Adrenal gland (tissue), 12 donors: ENCODE results near the gene FAM43A. TPM values are rescaled to one million over a fixed set of nuclear protein-coding genes. Genes with fewer than 3 reads are reported as not detected.

Experiments used
- DNase-seq, 7 donors: peaks; one replicate each; pipeline ENCODE4 v3.0.0-alpha.2; 2019 to 2020
- H3K27ac ChIP-seq, 5 donors: fragments of 200-600 bp; sonication (generic) in 4 of 5; 1 replicate in 3 of 5; 2 replicates in 2 of 5; pipeline versions ENCODE4 v1.5.1 to v1.8.0; 2016 to 2020; ENCODE audit warnings: mild to moderate bottlenecking in 1 of 5
- H3K27me3 ChIP-seq: fragments of 200-600 bp; 2 replicates; pipeline ENCODE4 v1.8.0; 2021
- H3K36me3 ChIP-seq, 2 donors: fragments of 200-600 bp; replicated peaks in 1 of 2; 1 replicate in 1 of 2; 2 replicates in 1 of 2; pipeline versions ENCODE4 v1.5.1 to v1.8.0; 2018 to 2022
- H3K4me1 ChIP-seq, 2 donors: fragments of 200-600 bp; replicated peaks in 1 of 2; 1 replicate in 1 of 2; 2 replicates in 1 of 2; pipeline versions ENCODE4 v1.5.1 to v1.8.0; 2018 to 2021
- H3K4me3 ChIP-seq, 4 donors: fragments of 200-600 bp; sonication (generic) in 3 of 4; one replicate each; pipeline ENCODE4 v1.5.1; 2016 to 2018
- H3K9me3 ChIP-seq, 3 donors: fragments of 200-600 bp; sonication (generic) in 1 of 3; replicated peaks in 1 of 3; 1 replicate in 2 of 3; 2 replicates in 1 of 3; pipeline versions ENCODE4 v1.5.1 to v1.8.0; 2016 to 2021
- POLR2A ChIP-seq, 2 donors: fragments of 450-650 bp; IDR thresholded peaks; one replicate each; pipeline ENCODE4 v1.6.1; 2017; ENCODE audit warnings: antibody characterized with exemption in 2 of 2, mild to moderate bottlenecking in 2 of 2, moderate library complexity in 1 of 2
- WGBS, 4 donors: extraction: QIAGEN DNeasy Blood & Tissue Kit in 2 of 4; methylation state at CpG; one replicate each; pipeline versions ENCODE4 v1.1.5 to v1.1.7; 2013 to 2017; 5-methylcytosine and 5-hydroxymethylcytosine counted together
- intact Hi-C, 2 donors: fragments of 100-400 bp; cut with DNase I; formaldehyde crosslinking; loops; one replicate each; pipeline versions ENCODE4 v1.14.1 to v1.15.0; 2022 to 2023
- polyA plus RNA-seq, 3 donors: library from polyadenylated mRNA; stranded (reverse); fragments of 200-250 nt in 2 of 3; fragments of 350-450 nt in 1 of 3; fragmentation: Illumina TruSeq in 1 of 3; extraction: RNeasy Lipid Tissue Mini Kit (QIAGEN cat#74804) in 1 of 3; gene quantifications; one replicate each; pipeline ENCODE4 v1.2.3, GENCODE V29; 2013 to 2014
- total RNA-seq, 9 donors: library from RNA; depleted of rRNA in 4 of 9; stranded (reverse); fragments of >200 nt in 4 of 9; fragments of 120-200 nt in 1 of 9; fragmentation: NEBNext Ultra II Directional in 1 of 9; extraction: Animal tissue kit (Norgen Biotek cat#: 25700) in 1 of 9; gene quantifications; one replicate each; pipeline versions ENCODE4 v1.1.0 to v1.2.4, GENCODE V29; 2013 to 2023
- TF ChIP-seq, protein P1 (sequence below), 6 experiments: fragments of 450-650 bp in 4 of 6; fragments of 200-600 bp in 2 of 6; sonication (generic) in 1 of 6; IDR thresholded peaks; 1 replicate in 5 of 6; 2 replicates in 1 of 6; pipeline versions ENCODE4 v1.5.1 to v1.8.0; 2016 to 2021; ENCODE audit warnings: antibody characterized with exemption in 6 of 6, mild to moderate bottlenecking in 2 of 6, moderate library complexity in 1 of 6
- donor health status: healthy with polysubstance abuse.
- donor health status: Bipolar disorder and iron deficiency.
- donor health status: DM: yes; HTN: yes; CAD: no.
- donor health status: DM: no; HTN: no; CAD: no.
- donor health status: DM: no; HTN: no; CAD: no.
- donor health status: DM: yes; HTN: yes; CAD: no.

Gene FAM43A
- total and polyA plus RNA-seq, 12 donors = 0.99 to 18.7 (median 7.3) TPM

DNA sequence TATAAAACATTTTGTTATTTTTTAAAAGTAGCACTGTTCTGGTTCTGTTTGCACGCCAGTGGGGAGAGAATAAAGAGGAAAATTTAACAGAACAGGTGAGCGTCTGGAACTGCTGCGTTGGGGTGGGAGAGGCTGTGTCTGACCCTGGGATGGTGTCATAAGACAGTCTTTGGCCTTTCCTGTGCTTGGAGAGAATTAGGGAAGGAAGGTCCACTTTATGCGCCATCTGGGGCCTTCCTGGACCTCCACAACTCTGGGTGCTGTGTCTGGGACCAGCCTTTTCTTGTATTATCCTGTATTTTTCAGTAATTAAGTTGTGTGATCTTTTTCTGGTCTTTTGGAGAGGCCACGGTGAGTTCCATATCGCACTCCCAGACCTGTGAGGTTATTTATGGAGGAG is 3.3 kb downstream of the FAM43A start:
- Histone ChIP-seq H3K27me3 (peaks cover 10% of the 10 kb centered on the region), H3K27ac (peak overlapping the region in 2 of 5 donors; percentile 49 to 63), H3K36me3 (no peaks in the 10 kb centered on the region), H3K4me3 (peak overlapping the region in 1 of 4 donors; percentile 62), H3K4me1 (peaks cover 19 to 27% of the 10 kb centered on the region in 2 donors), H3K9me3 (no peaks in the 10 kb centered on the region)
- 68 to 73% (median 72%) methylated on average over 6 of the region's 6 CpGs for WGBS, 4 donors
- TF ChIP-seq POLR2A (IDR thresholded peaks at IDR 0.05) = no peak
- TF ChIP-seq, protein P1, sequence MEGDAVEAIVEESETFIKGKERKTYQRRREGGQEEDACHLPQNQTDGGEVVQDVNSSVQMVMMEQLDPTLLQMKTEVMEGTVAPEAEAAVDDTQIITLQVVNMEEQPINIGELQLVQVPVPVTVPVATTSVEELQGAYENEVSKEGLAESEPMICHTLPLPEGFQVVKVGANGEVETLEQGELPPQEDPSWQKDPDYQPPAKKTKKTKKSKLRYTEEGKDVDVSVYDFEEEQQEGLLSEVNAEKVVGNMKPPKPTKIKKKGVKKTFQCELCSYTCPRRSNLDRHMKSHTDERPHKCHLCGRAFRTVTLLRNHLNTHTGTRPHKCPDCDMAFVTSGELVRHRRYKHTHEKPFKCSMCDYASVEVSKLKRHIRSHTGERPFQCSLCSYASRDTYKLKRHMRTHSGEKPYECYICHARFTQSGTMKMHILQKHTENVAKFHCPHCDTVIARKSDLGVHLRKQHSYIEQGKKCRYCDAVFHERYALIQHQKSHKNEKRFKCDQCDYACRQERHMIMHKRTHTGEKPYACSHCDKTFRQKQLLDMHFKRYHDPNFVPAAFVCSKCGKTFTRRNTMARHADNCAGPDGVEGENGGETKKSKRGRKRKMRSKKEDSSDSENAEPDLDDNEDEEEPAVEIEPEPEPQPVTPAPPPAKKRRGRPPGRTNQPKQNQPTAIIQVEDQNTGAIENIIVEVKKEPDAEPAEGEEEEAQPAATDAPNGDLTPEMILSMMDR (IDR thresholded peaks at IDR 0.05) = no peak
- intact Hi-C loops = loop anchor here (5.0 to 10.0 kb wide), 2 partner anchors 418 to 836 kb away; no protein-coding TSS in a partner anchor
- no peak for DNase-seq

DNA sequence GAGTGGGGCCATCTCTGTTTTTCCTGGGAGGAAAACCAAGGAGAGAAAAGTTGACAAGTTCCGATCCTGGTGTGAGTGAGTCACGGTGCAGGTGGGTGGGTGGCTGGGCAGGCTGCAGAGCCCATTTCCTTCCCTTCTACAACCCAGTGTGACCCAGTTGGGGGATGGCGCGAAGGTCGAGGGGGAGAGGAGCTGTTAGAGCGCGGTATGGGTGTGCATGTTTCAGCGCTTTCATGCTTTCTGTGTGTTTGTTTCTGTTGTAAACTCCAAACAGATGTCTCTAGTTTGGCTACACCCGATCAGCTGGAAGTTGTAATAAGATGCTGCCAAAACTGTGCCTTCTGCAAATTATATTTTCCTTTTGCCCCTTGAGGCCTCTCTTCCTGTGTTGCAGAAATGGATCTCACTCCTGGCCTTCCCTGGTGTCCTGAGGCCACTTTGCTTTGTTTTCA is 3.8 kb downstream of the FAM43A start:
- peaks cover 10% of the 10 kb centered on the region for H3K27me3 ChIP-seq
- H3K27ac ChIP-seq = peak overlapping the region in 2 of 5 donors; percentile 49 to 63
- no peaks in the 10 kb centered on the region for H3K36me3 ChIP-seq
- H3K9me3 ChIP-seq = no peaks in the 10 kb centered on the region
- H3K4me3 ChIP-seq = no peak overlapping the region
- DNase-seq = peak in 1 of 7 donors; percentile 25
- TF ChIP-seq, protein P1 (IDR thresholded peaks at IDR 0.05) = no peak
- no peak for TF ChIP-seq POLR2A (IDR thresholded peaks at IDR 0.05)
- H3K4me1 ChIP-seq = peaks cover 19 to 27% of the 10 kb centered on the region in 2 donors
- WGBS, 4 donors = 51 to 72% (median 52%) methylated on average over 9 of the region's 9 CpGs
- intact Hi-C loops = loop anchor here (5.0 to 10.0 kb wide), 2 partner anchors 418 to 835 kb away; no protein-coding TSS in a partner anchor

DNA sequence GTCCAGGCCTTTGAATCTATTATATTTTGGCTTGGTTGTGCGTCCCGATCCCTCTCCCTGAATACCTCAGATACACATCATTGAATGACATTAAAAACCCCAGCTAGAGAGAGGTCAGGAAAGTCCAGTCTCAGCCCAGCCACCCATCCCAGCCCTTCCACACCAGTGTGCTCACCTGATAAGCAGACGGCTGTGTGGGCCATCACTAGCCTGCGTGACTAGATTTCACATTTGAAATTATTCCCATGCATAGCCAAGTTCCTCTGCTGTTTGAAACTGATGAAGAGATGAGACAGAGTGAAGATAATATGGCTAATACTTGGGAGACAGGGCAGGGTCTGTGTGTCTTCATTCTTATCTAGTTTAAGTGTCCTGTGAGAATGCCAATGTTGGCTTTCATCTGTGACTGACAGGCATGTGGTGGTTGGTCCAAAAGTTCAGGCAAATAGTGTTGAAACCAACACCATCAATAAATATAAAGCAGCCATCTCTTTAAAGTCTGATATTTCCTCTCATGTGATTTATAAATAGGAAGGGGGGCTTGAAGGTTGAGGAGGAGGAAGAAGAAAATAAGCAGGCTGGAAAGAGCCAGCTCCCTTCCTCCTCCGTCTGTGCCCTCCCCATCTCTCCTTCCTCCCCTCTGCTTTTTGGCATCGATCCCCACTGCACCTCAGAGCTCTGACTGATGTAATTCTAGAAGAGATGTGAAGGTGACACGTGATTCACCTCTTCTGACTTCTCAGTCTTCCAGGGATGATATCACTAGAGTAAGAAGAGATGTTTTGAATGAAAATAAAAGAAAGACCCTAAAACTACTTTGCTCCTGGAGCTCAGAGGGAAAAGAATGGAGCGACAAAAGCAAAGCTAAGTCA is 5.1 kb downstream of the FAM43A start:
- Histone ChIP-seq H3K27me3 (peaks cover 10% of the 10 kb centered on the region), H3K9me3 (no peaks in the 10 kb centered on the region), H3K27ac (no peak overlapping the region), H3K4me3 (no peak overlapping the region), H3K36me3 (no peaks in the 10 kb centered on the region), H3K4me1 (peaks cover 19 to 20% of the 10 kb centered on the region in 2 donors)
- no peak for DNase-seq
- no peak for TF ChIP-seq POLR2A (IDR thresholded peaks at IDR 0.05)
- TF ChIP-seq, protein P1 (IDR thresholded peaks at IDR 0.05) = no peak
- intact Hi-C loops = no loop called here
- 65 to 69% (median 67%) methylated on average over 8 of the region's 8 CpGs for WGBS, 4 donors

DNA sequence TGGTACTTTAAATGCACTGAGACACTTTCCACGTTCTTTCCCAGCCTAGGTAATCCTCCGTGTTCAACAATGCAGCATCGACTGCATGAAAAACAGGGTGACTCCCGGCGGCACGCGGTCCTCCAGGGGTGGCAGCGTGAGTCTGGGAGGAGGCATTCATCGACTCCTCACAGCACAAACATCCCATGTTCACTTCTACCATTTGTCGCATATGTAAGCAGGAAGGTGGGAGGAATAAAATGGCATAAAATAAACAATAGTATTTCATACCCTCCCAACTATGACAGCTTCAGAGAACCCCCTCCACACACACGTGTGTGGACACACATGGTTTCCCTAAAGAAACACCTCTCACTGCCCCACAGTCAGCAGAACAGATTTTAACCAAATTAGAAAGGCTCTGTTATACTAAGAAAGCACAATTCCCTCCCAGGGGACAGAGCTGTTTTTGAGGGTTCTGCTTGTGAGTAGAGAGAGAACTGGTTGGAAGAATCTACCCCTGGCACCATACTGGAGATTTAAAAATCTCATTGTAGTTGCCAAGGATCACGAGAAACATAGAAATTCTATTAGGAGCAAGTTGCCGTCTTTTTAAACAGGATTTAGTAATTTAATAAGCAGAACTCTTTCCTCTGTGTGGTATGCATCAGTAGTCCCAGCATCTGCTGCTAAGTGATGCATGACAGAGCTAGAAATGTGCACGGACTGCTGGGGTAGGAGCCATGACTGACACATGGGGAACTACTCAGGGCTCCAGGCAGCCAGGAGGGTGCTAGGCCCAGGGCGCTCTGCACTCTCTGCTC is 6.0 kb downstream of the FAM43A start:
- H3K4me1 ChIP-seq = peaks cover 13 to 16% of the 10 kb centered on the region in 2 donors
- no peak overlapping the region for H3K4me3 ChIP-seq
- no peak overlapping the region for H3K27ac ChIP-seq
- no peaks in the 10 kb centered on the region for H3K9me3 ChIP-seq
- DNase-seq = no peak
- peaks cover 10% of the 10 kb centered on the region for H3K27me3 ChIP-seq
- TF ChIP-seq POLR2A (IDR thresholded peaks at IDR 0.05) = no peak
- TF ChIP-seq, protein P1 (IDR thresholded peaks at IDR 0.05) = no peak
- no peaks in the 10 kb centered on the region for H3K36me3 ChIP-seq
- intact Hi-C loops = no loop called here
- WGBS, 4 donors = 71 to 82% (median 77%) methylated on average over 15 of the region's 15 CpGs
